GM18511 (cell line): ENCODE data around the gene NPM1.

Experiments used
- ATAC-seq: cut with Tn5 transposase; IDR thresholded peaks from one replicate; pipeline ENCODE4 v1.9.1; 2021; ENCODE audit warnings: mild to moderate bottlenecking, moderate library complexity; ENCODE audit not compliant: unreplicated experiment

NPM1 gene

GRCh38 chr5:171426680-171427079 lies 39.0 kb downstream of the NPM1 start:
- ATAC-seq, result no peak

- ATAC-seq, result no peak
These were observed 39.9 kb downstream of the NPM1 start for GRCh38 chr5:171427318-171428167.

GRCh38 chr5:171428168-171428696 lies 40.6 kb downstream of the NPM1 start:
- ATAC-seq, result no peak

GRCh38 chr5:171428809-171429542 lies 41.3 kb downstream of the NPM1 start:
- no peak for ATAC-seq

DNA sequence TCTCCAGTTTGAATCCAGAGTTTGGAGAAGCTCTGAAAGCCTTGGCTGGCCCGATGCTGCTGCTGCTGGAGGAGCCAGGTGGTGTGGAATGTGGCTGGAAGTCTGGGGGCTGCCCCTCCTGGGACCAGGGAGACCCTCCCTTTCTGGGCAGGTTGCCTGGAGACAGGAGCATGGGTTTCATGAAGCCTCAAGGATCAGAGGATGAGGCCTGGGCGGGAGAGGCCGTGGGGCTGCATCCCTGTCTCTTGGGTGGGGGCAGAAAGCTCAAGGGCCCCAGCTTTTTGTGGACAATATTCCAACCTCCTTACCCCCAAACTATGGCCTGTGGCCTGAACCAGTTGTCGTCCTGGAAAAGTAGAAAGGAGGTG lies 41.9 kb downstream of the NPM1 start:
- no peak for ATAC-seq

- no peak for ATAC-seq
These were observed 43.7 kb downstream of the NPM1 start for GRCh38 chr5:171431251-171431777.

- ATAC-seq, result no peak
These were observed 44.4 kb downstream of the NPM1 start for GRCh38 chr5:171432076-171432475.

GRCh38 chr5:171432583-171433351 lies 45.1 kb downstream of the NPM1 start:
- ATAC-seq, result no peak

GRCh38 chr5:171433352-171433698 lies 45.7 kb downstream of the NPM1 start:
- no peak for ATAC-seq

DNA sequence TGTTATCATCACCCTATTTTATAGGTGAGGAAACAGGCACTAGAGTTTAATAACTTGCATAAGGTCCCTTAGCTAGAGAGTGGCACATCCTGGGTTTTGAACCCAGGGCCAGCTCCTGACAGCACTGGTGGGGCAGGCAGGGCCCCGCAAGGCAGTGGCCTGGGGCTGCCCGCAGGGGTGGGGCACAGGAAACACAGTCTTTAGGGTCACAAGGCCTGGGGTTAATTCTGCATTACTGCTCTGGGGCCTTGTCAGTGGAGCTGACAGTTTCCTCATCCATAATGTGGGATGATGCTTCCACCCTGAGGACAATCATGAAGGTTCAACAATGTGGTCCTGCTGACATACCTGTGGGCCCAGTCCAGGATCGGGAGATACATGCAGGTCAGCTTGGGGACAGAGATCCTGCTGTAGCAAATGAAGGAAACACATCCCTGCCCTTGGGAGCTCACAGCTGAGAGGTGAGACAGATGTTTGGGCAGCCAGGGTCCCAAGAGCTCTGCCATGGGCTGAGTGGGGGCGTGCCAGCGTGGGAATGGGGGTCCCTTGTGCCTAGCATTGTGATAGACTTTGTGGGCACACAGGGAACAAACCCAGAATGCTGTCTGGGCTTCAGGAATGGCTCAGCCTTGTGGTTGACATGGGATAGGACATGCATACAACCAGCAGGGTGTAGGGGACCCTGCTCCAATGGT lies 46.5 kb downstream of the NPM1 start:
- ATAC-seq, result no peak

DNA sequence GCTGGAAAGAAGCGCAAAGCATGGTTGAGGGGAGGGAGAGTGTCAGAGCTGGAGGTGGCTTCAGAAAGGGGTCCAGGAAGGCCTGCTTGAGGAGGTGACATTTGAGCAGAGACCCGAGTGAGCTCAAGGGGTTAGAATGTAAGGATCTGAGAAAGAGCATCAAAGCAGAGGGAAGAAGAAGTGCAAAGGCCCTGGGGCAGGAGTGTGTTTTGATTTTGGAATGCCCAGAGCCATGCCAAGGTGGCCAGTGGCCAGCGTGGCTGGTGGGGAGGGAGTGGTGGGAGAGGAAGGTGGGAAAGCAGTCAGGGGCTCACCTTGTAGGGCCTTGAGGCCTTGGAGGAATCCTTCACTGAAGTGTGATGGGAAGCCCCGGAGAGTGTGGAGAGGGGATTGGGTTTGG lies 47.2 kb downstream of the NPM1 start:
- ATAC-seq, result no peak

- ATAC-seq, result no peak
These were observed 48.3 kb downstream of the NPM1 start for GRCh38 chr5:171435908-171436307.

DNA sequence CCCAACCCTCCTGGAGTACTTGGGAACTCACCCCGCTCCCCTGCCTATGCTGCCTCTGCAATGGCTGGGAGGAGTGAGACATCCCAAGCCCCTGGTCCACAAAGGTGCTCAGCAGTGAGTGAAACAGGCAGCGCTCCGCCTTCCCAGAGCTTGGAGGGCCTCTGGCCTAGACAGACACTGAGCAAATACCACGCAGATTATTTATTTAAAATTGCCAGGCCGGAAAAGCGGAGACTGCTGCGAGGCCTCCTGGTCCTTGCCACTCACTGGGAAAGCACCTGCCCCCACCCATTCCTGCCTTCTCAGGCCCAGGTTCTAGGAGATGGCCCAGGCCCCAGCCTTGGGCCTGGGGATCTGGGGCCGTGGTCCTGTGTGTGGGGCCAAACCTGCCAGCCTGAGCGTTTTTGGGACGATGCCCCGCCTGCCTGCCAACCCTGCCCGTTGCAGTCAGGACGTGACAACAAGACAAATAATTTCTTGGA lies 49.2 kb downstream of the NPM1 start:
- no peak for ATAC-seq

DNA sequence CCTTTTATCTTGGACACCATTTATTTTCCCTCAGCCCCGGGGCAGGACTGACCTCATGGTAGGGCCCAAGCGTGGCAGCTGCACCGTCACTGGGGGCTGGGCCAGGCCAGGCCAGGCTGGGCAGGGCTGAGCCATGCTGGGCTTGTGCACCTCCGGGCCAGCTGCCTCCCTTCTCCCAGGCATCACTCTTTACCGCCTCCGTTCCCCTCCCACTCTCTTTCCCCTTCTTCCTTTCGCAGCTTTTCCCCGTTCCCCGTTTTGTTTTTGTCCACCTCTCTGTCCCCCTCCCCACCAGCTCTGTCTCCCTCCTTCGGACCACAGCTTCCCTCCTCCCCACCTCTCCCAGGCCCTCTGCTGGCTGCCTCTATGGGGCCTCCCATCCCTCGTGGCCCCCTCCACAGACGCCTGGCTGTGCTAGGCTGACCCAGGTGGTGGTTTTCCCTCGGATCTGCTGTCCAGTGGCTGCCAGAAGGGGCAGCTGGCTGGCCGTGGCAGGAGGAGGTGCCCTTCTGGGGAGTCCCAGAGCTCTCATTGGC lies 49.7 kb downstream of the NPM1 start:
- no peak for ATAC-seq

GRCh38 chr5:171438738-171439137 lies 51.1 kb downstream of the NPM1 start:
- ATAC-seq, result no peak

GRCh38 chr5:171441246-171441791 lies 53.7 kb downstream of the NPM1 start:
- ATAC-seq, result no peak

GRCh38 chr5:171442287-171443042 lies 54.8 kb downstream of the NPM1 start:
- no peak for ATAC-seq

GRCh38 chr5:171444582-171444981 lies 56.9 kb downstream of the NPM1 start:
- ATAC-seq, result no peak
